ENCODE measurements around the gene FAM13A.

FAM13A gene

GRCh38 chr4:88792268-88792781 is 264.7 kb downstream of the FAM13A start:
- Histone ChIP-seq H3K9ac (no peak overlapping the region), H3K27me3 (ENCODE audit: control insufficient read depth, insufficient read depth, low read length) (no peaks in the 10 kb centered on the region), H3K4me2 (ENCODE audit: low read length) (no peak overlapping the region), H3K4me1 (peaks cover 2% of the 10 kb centered on the region), H3K9me3 (ENCODE audit: control insufficient read depth, low read length) (no peaks in the 10 kb centered on the region), H3K36me3 (ENCODE audit: control insufficient read depth, insufficient read depth, low read length) (no peaks in the 10 kb centered on the region), H3K79me2 (peaks cover 6% of the 10 kb centered on the region), H3K4me3 (ENCODE audit: low read depth, low read length) (no peak overlapping the region), H3K27ac (peak overlapping the region; percentile 24), H2AFZ (no peak overlapping the region)
- TF ChIP-seq, protein P1, sequence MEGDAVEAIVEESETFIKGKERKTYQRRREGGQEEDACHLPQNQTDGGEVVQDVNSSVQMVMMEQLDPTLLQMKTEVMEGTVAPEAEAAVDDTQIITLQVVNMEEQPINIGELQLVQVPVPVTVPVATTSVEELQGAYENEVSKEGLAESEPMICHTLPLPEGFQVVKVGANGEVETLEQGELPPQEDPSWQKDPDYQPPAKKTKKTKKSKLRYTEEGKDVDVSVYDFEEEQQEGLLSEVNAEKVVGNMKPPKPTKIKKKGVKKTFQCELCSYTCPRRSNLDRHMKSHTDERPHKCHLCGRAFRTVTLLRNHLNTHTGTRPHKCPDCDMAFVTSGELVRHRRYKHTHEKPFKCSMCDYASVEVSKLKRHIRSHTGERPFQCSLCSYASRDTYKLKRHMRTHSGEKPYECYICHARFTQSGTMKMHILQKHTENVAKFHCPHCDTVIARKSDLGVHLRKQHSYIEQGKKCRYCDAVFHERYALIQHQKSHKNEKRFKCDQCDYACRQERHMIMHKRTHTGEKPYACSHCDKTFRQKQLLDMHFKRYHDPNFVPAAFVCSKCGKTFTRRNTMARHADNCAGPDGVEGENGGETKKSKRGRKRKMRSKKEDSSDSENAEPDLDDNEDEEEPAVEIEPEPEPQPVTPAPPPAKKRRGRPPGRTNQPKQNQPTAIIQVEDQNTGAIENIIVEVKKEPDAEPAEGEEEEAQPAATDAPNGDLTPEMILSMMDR (IDR thresholded peaks at IDR 0.05): no peak

DNA sequence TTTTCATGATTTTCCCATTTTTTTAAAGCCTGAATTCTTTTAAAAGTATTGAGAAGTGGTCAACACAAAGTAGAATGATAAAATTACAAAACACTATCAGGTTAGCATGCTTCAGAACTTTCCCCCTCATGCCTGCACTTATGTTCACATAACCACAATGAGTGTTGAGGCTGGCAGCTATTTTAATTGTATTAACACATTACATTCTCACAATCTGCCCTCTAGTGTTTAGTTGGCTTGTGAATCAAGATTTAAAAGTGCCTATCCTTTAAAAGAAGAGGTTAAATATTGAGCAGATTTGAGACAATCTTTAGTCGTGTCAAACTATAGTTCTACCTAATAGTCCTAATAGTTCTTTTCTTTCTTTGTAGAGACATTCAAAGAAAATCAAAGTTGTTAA is 265.7 kb downstream of the FAM13A start:
- Histone ChIP-seq H3K4me2 (ENCODE audit: low read length) (no peak overlapping the region), H3K36me3 (ENCODE audit: control insufficient read depth, insufficient read depth, low read length) (no peaks in the 10 kb centered on the region), H3K4me1 (peaks cover 2% of the 10 kb centered on the region), H3K27ac (no peak overlapping the region), H3K27me3 (ENCODE audit: control insufficient read depth, insufficient read depth, low read length) (no peaks in the 10 kb centered on the region), H3K9me3 (ENCODE audit: control insufficient read depth, low read length) (no peaks in the 10 kb centered on the region), H2AFZ (no peak overlapping the region), H3K4me3 (ENCODE audit: low read depth, low read length) (no peak overlapping the region), H3K79me2 (peaks cover 6% of the 10 kb centered on the region), H3K9ac (no peak overlapping the region)
- TF ChIP-seq, protein P1 (IDR thresholded peaks at IDR 0.05): no peak

- Histone ChIP-seq H3K4me1 (peaks cover 2% of the 10 kb centered on the region), H3K9me3 (ENCODE audit: control insufficient read depth, low read length) (no peaks in the 10 kb centered on the region), H3K4me3 (ENCODE audit: low read depth, low read length) (no peak overlapping the region), H3K27me3 (ENCODE audit: control insufficient read depth, insufficient read depth, low read length) (no peaks in the 10 kb centered on the region), H3K36me3 (ENCODE audit: control insufficient read depth, insufficient read depth, low read length) (no peaks in the 10 kb centered on the region), H3K79me2 (peaks cover 6% of the 10 kb centered on the region), H2AFZ (no peak overlapping the region), H3K9ac (no peak overlapping the region), H3K27ac (no peak overlapping the region), H3K4me2 (ENCODE audit: low read length) (no peak overlapping the region)
- TF ChIP-seq, protein P1 (IDR thresholded peaks at IDR 0.05): no peak
These were observed 268.1 kb downstream of the FAM13A start for GRCh38 chr4:88788895-88789294.

DNA sequence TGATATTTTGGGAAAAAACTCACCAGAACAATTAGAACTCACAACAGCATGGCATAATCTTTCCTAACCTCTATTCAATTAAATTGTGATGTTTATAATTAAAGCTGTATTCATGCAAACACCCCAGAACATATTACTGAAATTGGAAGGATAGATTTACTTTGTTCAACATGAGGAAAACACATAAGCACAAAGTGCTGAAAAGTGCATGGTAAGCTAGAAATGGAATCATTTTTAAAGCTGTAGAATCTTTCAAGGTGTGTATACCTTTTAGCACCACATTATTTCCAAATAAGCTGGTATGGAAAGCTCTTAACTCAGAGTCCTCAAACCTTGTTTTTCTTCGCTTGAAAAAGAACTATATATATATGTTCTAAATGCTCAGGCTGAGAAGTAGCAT is 268.6 kb downstream of the FAM13A start:
- Histone ChIP-seq H2AFZ (no peak overlapping the region), H3K27me3 (ENCODE audit: control insufficient read depth, insufficient read depth, low read length) (no peaks in the 10 kb centered on the region), H3K4me2 (ENCODE audit: low read length) (no peak overlapping the region), H3K4me3 (ENCODE audit: low read depth, low read length) (no peak overlapping the region), H3K9ac (no peak overlapping the region), H3K9me3 (ENCODE audit: control insufficient read depth, low read length) (no peaks in the 10 kb centered on the region), H3K79me2 (peaks cover 6% of the 10 kb centered on the region), H3K36me3 (ENCODE audit: control insufficient read depth, insufficient read depth, low read length) (no peaks in the 10 kb centered on the region), H3K4me1 (peaks cover 2% of the 10 kb centered on the region), H3K27ac (no peak overlapping the region)
- TF ChIP-seq, protein P1 (IDR thresholded peaks at IDR 0.05): no peak

DNA sequence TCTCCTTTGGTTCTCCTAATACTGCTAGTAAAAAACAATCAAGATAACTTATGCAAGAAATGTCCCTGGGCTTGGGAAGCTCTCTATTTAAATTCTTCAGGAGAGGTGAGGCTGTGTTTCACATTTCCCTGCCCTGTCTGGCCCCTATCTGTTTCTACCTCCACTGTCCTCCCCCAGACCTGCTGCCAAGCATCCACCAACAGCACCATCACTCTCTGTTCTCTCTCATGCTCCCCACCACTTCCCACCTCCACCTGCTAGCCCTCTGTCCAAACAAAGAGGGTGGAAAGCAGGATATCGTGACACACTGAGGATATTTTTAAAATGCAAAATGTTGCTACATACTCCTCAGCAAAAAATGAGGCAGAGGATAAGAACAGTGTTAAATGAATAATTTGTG is 271.0 kb downstream of the FAM13A start:
- H3K9me3 ChIP-seq (ENCODE audit: control insufficient read depth, low read length): no peaks in the 10 kb centered on the region
- H2AFZ ChIP-seq: no peak overlapping the region
- no peak overlapping the region for H3K4me3 ChIP-seq (ENCODE audit: low read depth, low read length)
- H3K27ac ChIP-seq: no peak overlapping the region
- TF ChIP-seq, protein P1 (IDR thresholded peaks at IDR 0.05): no peak
- H3K4me1 ChIP-seq: no peaks in the 10 kb centered on the region
- no peak overlapping the region for H3K9ac ChIP-seq
- H3K4me2 ChIP-seq (ENCODE audit: low read length): no peak overlapping the region
- no peaks in the 10 kb centered on the region for H3K79me2 ChIP-seq
- no peaks in the 10 kb centered on the region for H3K36me3 ChIP-seq (ENCODE audit: control insufficient read depth, insufficient read depth, low read length)
- H3K27me3 ChIP-seq (ENCODE audit: control insufficient read depth, insufficient read depth, low read length): no peaks in the 10 kb centered on the region
